Urothelium cell line (cell line): ENCODE results near the gene GIGYF1.
"Not testable (repeated sequence)": the region's sequence is repeated elsewhere in the genome, so short reads cannot be mapped to it uniquely, and the experiment has no call there.

Experiments
- DNase-seq: peaks from one replicate; pipeline ENCODE4 v3.0.0; 2011; ENCODE audit warnings: low spot score, mixed read lengths
- FAIRE-seq: peaks from 2 replicates; lab custom pipeline; 2011; peaks lifted over from hg19 to GRCh38; lab: Jason Lieb, UNC

GIGYF1 gene

GRCh38 chr7:100674411-100675104, 19.5 kb downstream of the GIGYF1 start:
- FAIRE-seq: no peak
- no peak for DNase-seq

GRCh38 chr7:100673942-100674410, 20.1 kb downstream of the GIGYF1 start:
- no peak for DNase-seq
- no peak for FAIRE-seq

GRCh38 chr7:100673302-100673941, 20.6 kb downstream of the GIGYF1 start, which contains the start of gene GNB2:
GNB2 (plus strand) TSS chr7:100673740; CDS start chr7:100676266, 2,526 bp downstream.
- DNase-seq (peak; percentile 100), FAIRE-seq (peak; percentile 95)

- DNase-seq: no peak
- no peak for FAIRE-seq
Observed at GRCh38 chr7:100671353-100672327, 22.4 kb downstream of the GIGYF1 start.

GRCh38 chr7:100670074-100670473, 24.0 kb downstream of the GIGYF1 start:
- FAIRE-seq: no peak
- no peak for DNase-seq

- not testable (repeated sequence) for DNase-seq, FAIRE-seq
Observed at GRCh38 chr7:100669106-100669505, 24.9 kb downstream of the GIGYF1 start.

- no peak for FAIRE-seq
Observed at GRCh38 chr7:100668069-100668449, 26.0 kb downstream of the GIGYF1 start.

GRCh38 chr7:100667331-100668068, 26.6 kb downstream of the GIGYF1 start:
- FAIRE-seq: no peak
- DNase-seq: no peak

More at GRCh38 chr7:100668069-100668449, 26.0 kb downstream of the GIGYF1 start:
- DNase-seq: no peak

- no peak for FAIRE-seq
- no peak for DNase-seq
Observed at GRCh38 chr7:100665168-100665726, 28.8 kb downstream of the GIGYF1 start.

- DNase-seq, FAIRE-seq: not testable (repeated sequence)
Observed at GRCh38 chr7:100662194-100662776, 31.8 kb downstream of the GIGYF1 start.

GRCh38 chr7:100655908-100656674, 38.0 kb downstream of the GIGYF1 start, which contains the start of gene ACTL6B:
ACTL6B (minus strand) TSS chr7:100656448; CDS start chr7:100656354, 94 bp downstream.
- no peak for FAIRE-seq
- DNase-seq: peak; percentile 88

- no peak for FAIRE-seq
Observed at GRCh38 chr7:100654908-100655831, 38.9 kb downstream of the GIGYF1 start.

GRCh38 chr7:100649826-100650565, 44.1 kb downstream of the GIGYF1 start:
- DNase-seq: no peak
- peak; percentile 98 for FAIRE-seq

More at GRCh38 chr7:100654908-100655831, 38.9 kb downstream of the GIGYF1 start:
- no peak for DNase-seq

- DNase-seq (no peak), FAIRE-seq (no peak)
Observed at GRCh38 chr7:100642534-100642907, 51.5 kb downstream of the GIGYF1 start.

- DNase-seq (no peak), FAIRE-seq (no peak)
Observed at GRCh38 chr7:100641860-100642533, 52.1 kb downstream of the GIGYF1 start.

- no peak for FAIRE-seq
- DNase-seq: no peak
Observed at GRCh38 chr7:100641463-100641859, 52.6 kb downstream of the GIGYF1 start, which contains the start of gene TFR2. TFR2 (minus strand) TSS chr7:100641552; CDS start chr7:100641509, 43 bp downstream.
